Posterior cingulate gyrus (tissue), 11 donors: Measurements from ENCODE around the gene GOLGA7B.

Source experiments
- DNase-seq, 10 donors: peaks; one replicate each; pipeline versions ENCODE4 v3.0.0 to v3.0.0-alpha.2; 2020 to 2021; ENCODE audit warnings: mixed read lengths in 3 of 10
- intact Hi-C: fragments of 100-400 bp; cut with DNase I; formaldehyde crosslinking; loops from one replicate; pipeline ENCODE4 v1.15.1; 2023

The GOLGA7B gene

DNA sequence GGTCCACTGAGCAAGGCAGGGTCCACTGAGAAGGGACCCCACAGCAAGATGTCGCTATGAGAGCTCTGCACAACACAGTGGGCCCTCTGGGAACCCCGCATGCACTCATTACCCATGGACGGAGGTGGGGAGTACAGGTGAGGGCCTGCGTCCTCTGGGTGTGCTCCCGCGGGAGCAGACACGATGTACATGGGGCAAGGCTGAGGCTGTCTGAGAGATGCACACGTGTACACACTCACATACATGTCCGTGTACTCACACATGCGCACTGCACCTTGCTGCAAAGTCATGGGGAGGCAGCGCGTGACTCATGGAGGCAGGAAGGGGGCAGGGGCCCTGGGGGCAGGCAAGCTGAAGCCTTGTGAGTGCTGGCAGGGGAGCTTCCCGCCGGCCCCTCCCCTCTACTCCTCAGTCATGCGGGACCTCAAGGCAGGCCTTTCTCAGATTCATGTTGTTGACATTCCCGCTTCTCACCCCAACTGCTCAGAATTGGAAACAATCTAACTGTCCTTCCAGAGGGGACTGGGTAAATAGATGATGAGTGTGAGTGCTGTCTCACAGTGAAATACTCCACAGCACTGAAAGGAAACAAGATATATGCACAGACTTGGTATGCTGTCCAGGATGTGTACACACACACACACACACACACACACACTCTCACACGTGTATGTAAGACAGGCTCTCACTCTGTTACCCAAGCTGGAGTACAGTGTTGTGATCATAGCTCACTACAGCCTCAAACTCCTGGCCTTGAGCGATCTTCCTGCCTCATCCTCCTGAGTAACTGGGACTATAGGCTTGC is 40.0 kb downstream of the GOLGA7B start:
- intact Hi-C loops: no loop called here
- peak in 1 of 10 donors; percentile 70 for DNase-seq

DNA sequence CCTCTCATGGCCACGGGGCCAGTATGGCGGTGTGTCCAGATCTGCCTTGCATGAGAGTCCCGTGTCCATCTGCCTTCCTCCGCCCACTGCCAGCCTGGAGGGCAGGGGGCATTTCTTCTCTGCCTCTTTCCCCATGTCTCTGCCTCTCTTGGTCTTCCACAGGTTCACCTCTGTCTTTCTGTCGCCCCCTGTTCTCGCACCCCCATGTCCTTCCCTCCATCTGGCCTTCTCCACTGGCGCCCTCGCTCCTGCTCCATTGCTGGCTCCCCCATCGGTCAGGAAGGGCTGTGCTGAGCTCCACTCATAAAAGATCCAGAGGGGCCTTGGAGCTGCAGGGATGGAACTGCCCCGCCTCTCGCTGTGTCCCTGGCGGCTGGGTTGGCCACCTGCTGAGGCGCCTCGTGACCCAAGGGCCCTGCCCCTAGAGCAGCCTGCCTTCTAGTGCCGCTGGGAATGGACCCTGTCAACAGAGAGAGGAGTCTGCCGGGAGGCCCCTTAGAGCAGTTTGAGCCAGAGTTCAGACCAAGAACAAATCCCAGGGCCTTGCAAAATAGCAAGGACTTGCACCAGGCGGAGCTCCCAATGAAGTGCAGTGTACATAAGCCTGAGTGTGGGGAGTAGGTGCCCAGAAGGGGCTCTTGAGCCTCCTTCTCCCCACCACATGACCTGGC is 42.0 kb downstream of the GOLGA7B start:
- DNase-seq: peak in 2 of 10 donors; percentile 48 to 62
- intact Hi-C loops: no loop called here

- intact Hi-C loops: no loop called here
- DNase-seq: no peak
Observed at GRCh38 chr10:97892506-97892905, 42.9 kb downstream of the GOLGA7B start.

DNA sequence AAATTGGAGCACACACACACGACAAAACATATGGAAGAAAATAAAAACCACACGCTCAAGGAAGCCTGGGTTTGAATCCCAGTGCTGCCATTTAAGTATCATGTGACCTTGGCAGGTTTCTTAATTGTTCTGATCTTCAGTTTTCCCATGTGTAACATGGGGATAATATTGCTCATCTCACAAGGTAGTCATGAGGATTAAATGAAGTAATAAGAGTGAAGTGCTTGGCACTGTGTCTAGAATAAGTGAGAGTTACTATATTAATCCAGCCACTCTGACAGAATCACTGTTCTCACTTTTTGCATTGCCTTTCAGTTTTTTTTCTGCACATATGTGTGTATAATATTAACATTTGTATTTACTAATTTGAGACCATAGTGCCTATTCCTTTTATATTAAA is 43.3 kb downstream of the GOLGA7B start:
- intact Hi-C loops: no loop called here

DNA sequence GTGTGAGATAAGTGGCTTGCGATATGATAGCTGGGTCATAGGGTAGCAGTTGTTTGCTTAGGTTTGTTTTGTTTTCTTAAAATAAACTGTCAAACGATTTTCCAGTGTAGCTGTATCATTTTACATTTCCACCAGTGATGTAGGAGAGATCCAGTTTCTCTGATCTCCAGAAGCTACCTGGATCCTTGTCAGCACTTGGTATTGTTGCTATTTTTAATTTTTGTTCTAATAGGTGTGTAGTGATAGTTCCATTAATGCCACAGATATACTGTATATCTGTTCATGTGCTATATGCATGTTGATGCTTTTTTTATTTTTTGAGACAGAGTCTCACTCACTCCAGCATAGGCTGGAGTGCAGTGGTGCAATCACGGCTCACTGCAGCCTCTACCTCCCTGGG is 44.4 kb downstream of the GOLGA7B start:
- intact Hi-C loops: no loop called here
- DNase-seq: no peak

More for the DNA sequence above, 43.3 kb downstream of the GOLGA7B start:
- DNase-seq: no peak

DNA sequence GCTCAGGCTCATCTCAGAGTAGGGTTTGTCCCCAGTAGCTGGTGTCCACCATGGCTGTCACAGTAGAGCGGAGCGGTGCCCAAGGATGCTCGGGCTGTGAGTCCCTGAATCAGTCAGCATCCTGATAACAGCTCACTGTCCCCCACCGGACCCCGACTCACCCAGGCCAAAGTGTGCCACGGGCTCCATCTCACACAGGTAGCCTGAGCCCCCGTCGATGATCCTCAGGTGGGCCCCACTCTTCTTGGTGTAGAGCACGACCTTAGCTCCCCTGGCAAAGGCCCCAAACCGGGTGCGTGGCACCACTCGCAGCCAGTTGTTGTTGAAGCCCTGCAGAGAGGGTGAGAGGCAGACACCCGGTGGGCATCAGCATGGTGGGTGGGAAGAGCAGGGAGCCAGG is 45.4 kb downstream of the GOLGA7B start:
- intact Hi-C loops: no loop called here
- DNase-seq: peak in 3 of 10 donors; percentile 61 to 78 (median 76)

DNA sequence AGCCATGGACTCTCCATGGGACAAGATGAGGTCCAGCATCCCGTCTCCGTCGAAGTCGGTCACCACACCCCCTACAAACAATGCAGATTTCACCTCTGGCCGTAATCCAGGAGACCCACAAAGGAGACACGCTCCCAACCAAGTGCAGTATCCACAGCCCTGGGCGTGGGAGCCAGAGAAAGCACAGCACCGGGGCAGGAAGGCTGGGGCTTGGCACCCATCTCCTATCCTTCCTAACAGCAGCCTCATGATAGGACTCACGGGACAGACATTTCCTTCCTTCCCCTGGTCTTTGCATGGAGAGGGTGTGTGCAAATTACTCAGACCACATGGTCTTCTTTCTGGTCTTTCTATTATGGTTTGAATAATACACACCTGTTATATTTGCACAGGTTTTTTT is 46.3 kb downstream of the GOLGA7B start:
- DNase-seq: peak in 2 of 10 donors; percentile 28 to 64
- intact Hi-C loops: no loop called here

DNA sequence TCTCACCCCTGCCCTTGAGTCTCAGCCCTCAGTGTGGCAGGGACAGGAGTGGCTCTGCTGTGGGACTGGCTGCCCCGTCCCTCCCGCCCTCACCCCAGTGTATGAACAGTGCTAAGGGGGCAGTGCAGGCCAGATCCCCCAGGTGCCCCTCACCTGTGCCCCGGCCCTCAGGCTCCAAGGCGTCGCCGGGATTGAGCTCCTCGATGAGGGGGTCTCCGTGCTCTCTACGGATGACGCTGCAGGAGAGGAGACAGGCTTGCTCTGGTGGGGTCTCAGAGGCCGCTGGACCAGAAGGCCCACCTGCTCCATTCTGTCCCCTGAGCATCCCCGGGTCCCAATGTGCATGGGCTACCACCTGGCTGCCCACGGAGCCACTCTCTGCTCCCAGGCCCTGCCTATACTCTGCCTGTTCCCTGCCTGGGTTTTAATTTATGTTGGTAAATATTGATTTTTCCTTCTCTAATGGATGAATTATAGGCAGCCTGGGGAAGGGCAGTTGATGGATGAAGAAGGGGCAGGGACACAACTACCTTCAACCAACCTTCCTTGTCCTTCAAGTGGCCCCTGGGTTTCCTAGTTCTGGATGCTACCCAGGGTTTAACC is 47.2 kb downstream of the GOLGA7B start:
- DNase-seq: peak in 2 of 10 donors; percentile 26 to 75
- intact Hi-C loops: no loop called here

DNA sequence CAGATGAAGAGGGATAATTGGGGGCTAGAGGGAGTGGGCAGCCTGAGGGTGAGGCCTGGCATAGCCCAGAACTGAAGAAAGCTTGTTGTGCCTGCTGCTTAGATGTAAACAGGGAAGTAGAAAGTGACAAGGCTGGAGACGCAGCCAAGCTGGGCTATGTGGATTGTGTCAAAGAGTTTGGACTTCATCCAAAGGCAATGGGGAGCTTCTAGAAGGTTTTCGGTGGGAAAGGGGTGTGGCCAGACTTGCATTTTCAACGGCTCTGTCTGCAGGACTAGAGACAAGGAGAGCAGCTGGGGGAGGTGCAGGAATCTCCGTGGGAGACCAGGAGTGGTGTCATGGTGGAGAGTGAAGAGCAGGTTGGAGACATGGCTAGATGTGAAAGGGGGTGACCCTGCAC is 48.8 kb downstream of the GOLGA7B start:
- peak in 3 of 10 donors; percentile 43 to 51 (median 49) for DNase-seq
- intact Hi-C loops: no loop called here

GRCh38 chr10:97901381-97901780 is 51.7 kb downstream of the GOLGA7B start:
- peak in 2 of 10 donors; percentile 27 to 58 for DNase-seq
- intact Hi-C loops: no loop called here

DNA sequence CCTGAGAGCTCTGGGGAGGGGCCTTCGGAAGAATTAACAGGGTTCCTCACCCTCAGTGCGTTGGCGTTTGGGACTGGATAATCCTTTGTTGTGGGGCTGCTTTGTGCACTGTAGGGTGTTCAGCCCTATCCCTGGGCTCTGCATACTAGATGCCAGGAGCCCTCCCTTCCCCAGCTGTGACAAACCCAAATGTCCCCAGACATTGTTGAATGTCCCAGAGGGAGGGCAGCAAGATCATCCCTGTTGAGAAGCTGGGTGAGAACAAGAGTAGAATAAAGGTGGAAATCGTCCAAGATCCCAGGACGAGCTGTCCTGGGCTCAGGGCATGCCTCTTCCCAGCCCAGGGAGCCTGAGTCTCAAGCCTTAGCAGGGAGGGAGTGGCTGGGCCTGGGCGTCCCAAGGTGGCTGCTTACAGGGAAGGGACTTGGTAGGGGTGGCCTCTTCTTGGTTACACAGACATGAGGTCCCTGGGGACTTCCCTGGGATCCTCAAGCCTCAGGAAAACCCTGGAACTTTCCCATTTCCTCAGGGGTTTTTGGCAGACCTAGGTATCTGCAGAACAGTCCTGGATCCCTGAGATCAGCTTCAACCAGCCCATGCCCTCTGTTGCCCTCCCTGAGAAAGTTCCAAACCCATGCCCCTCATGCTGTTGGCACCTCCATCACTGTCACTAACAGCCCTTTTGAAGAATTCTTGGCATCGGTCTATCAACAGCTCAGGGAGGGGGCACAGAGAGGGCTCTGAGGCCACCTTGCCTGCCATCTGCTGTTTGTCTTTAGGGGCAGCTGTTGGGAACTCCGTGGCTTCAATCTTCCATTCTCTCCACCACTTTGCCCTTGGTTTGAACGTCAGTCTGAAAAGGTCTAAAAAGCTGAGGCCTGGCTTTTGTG is 53.7 kb downstream of the GOLGA7B start:
- DNase-seq: peak in 3 of 10 donors; percentile 13 to 66 (median 23)
- intact Hi-C loops: no loop called here

DNA sequence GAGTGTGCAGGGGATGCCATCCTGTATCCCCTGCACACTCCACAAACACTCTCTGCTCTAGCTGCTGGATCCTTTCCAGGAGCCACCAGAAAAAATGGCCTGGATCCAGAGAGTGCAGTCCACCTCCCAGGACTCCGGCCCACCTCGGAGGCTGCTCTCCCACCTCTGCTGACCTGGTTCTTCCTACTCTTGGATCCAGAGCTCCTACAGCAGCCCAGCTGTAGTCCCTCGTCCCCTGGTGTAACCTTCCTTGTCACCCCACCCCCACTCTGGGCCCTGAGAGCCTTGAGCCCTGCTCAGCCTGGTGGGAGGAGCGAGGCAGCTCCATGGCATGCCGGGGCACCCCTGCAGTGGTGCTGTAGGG is 54.4 kb downstream of the GOLGA7B start:
- intact Hi-C loops: no loop called here
- peak in 3 of 10 donors; percentile 51 to 72 (median 64) for DNase-seq

GRCh38 chr10:97904576-97904975 is 54.9 kb downstream of the GOLGA7B start:
- intact Hi-C loops: no loop called here
- peak in 3 of 10 donors; percentile 32 to 70 (median 51) for DNase-seq

DNA sequence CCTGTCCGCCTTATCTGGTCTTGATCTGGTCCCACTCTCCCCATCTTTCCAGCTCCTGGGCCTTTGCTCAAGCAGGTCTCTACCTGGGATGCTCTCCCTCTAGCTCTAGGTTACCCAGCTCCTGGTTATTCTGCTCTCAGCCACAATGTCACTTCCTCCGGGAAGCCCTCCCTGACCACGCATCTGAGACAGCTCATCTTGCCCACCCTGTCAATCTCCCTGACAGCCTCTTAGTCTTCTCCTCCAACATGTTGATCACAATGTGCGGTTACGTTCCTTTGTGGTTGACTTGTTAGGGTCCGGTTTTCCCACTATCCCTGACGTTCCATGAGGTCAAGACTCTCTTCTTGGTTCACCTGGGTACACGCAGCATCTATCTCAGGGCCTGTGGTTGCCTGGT is 55.6 kb downstream of the GOLGA7B start:
- peak in 2 of 10 donors; percentile 8 to 9 for DNase-seq
- intact Hi-C loops: no loop called here

DNA sequence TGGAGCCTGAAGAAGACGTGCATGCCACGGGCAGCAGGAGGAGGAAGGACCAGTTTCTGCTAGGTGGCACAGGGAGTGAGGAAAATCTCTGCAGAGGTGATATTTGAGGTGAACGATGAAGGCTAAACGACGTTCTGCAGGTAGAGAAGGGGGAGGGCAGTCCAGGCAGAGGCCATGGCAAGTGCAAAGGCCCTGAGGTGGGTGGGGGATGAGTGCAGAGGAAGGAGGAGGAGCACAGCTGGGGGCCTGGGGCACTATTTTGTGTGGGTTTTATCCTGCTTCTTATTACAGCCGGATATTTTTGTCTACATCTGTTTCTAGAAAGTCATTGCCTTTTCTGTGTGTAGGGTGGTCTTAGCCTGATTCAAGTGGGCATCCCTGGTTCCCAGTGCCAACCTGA is 57.6 kb downstream of the GOLGA7B start:
- peak in 1 of 10 donors; percentile 20 for DNase-seq
- intact Hi-C loops: no loop called here

- intact Hi-C loops: no loop called here
Observed at GRCh38 chr10:97907830-97908229, 58.2 kb downstream of the GOLGA7B start.

GRCh38 chr10:97910661-97911060 is 61.0 kb downstream of the GOLGA7B start:
- intact Hi-C loops: loop anchor here (10.0 kb wide), 2 partner anchors 224 to 404 kb away; partner anchors contain the start of gene R3HCC1L
- DNase-seq: peak in 1 of 10 donors; percentile 57

More at GRCh38 chr10:97907830-97908229, 58.2 kb downstream of the GOLGA7B start:
- DNase-seq: peak in 1 of 10 donors; percentile 50

- intact Hi-C loops: loop anchor here (10.0 kb wide), 2 partner anchors 224 to 404 kb away; partner anchors contain the start of gene R3HCC1L
- peak in 2 of 10 donors; percentile 33 to 40 for DNase-seq
Observed at GRCh38 chr10:97911217-97911616, 61.6 kb downstream of the GOLGA7B start.

- intact Hi-C loops: loop anchor here (10.0 kb wide), 2 partner anchors 222 to 402 kb away; partner anchors contain the start of gene R3HCC1L
- DNase-seq: peak in 1 of 10 donors; percentile 10
Observed at GRCh38 chr10:97913193-97913592, 63.5 kb downstream of the GOLGA7B start.

DNA sequence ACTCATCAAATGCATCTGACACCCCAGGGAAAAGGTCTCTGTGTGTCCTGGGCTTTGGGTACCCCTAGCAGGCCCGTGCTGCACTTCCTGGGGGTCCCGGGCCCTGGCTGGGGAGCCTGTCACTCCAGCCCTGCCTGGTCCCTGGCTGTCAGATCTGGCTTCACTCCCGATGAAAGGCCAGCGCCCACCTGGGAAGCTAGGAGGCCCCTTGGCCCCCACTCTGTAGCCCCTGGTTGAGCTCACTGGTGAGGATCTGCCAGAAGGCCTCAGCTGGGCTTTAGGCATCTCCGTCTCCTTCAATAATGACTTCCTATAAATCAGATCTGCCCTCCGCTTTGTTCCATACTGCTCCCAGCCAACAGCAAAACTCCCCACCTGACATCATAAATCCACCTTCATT is 64.0 kb downstream of the GOLGA7B start:
- DNase-seq: peak in 2 of 10 donors; percentile 58 to 67
- intact Hi-C loops: loop anchor here (1.0 to 10.0 kb wide), 4 partner anchors 128 to 401 kb away; partner anchors contain the start of gene R3HCC1L
